Erythroblast (primary cell): ENCODE results near the gene ZNF396.

Experiments used
- GATA1 ChIP-seq: IDR thresholded peaks from 2 replicates; pipeline ENCODE4 v1.6.1; 2011; ENCODE audit warnings: low read depth, mild to moderate bottlenecking, control low read depth, low read length, moderate library complexity
- POLR2A ChIP-seq: IDR thresholded peaks from 2 replicates; pipeline ENCODE4 v1.6.1; 2011; ENCODE audit warnings: mild to moderate bottlenecking, low read length

- TF ChIP-seq POLR2A, result no peak
- TF ChIP-seq GATA1, result no peak
These were observed 29.5 kb upstream of the ZNF396 start for GRCh38 chr18:35406666-35407065.
